Transverse colon (tissue), 4 donors: ENCODE measurements around the gene SMARCA2. TPM values are rescaled to one million over a fixed set of nuclear protein-coding genes. Genes with fewer than 3 reads are reported as not detected.

Source experiments
- DNase-seq: peaks from one replicate; pipeline ENCODE4 v3.0.0-alpha.2; 2019
- H3K27ac ChIP-seq, 4 donors: fragments of 200-600 bp; sonication (generic); 2 replicates each; pipeline ENCODE4 v1.5.1; 2016 to 2018; ENCODE audit warnings: inconsistent platforms in 4 of 4
- H3K27me3 ChIP-seq: fragments of 200-600 bp; sonication (generic); 2 replicates; pipeline ENCODE4 v1.5.1; 2017; ENCODE audit warnings: inconsistent platforms
- H3K36me3 ChIP-seq, 4 donors: fragments of 200-600 bp; sonication (generic); 2 replicates each; pipeline ENCODE4 v1.5.1; 2017 to 2019; ENCODE audit warnings: inconsistent platforms in 4 of 4
- H3K4me1 ChIP-seq, 4 donors: fragments of 200-600 bp; sonication (generic); 2 replicates each; pipeline ENCODE4 v1.5.1; 2017 to 2020; ENCODE audit warnings: inconsistent platforms in 4 of 4
- H3K4me3 ChIP-seq, 4 donors: fragments of 200-600 bp; sonication (generic); 1 replicate in 1 of 4; 2 replicates in 3 of 4; pipeline versions ENCODE4 v1.5.1 to v1.6.1; 2017 to 2019; ENCODE audit warnings: inconsistent platforms in 4 of 4
- H3K9me3 ChIP-seq, 2 donors: fragments of 200-600 bp; sonication (generic); 2 replicates each; pipeline ENCODE4 v1.5.1; 2017 to 2019; ENCODE audit warnings: inconsistent platforms in 2 of 2
- CTCF ChIP-seq, 5 experiments: fragments of 200-600 bp in 3 of 5; fragments of 450-650 bp in 2 of 5; sonication (generic) in 3 of 5; IDR thresholded peaks; 1 replicate in 2 of 5; 2 replicates in 3 of 5; pipeline ENCODE4 v1.5.1; 2016 to 2017; ENCODE audit warnings: antibody characterized with exemption in 5 of 5, inconsistent platforms in 3 of 5, mild to moderate bottlenecking in 2 of 5, moderate library complexity in 1 of 5
- EP300 ChIP-seq: sonication (generic); formaldehyde crosslinking; IDR thresholded peaks from one replicate; pipeline ENCODE4 v1.6.1; 2017; ENCODE audit warnings: antibody characterized with exemption, low read depth
- POLR2A ChIP-seq: fragments of 450-650 bp; IDR thresholded peaks from one replicate; pipeline ENCODE4 v1.6.1; 2016; ENCODE audit warnings: antibody characterized with exemption, mild to moderate bottlenecking, moderate library complexity
- POLR2AphosphoS5 ChIP-seq, 3 donors: sonication (generic); formaldehyde crosslinking; IDR thresholded peaks; one replicate each; pipeline ENCODE4 v1.6.1; 2016; ENCODE audit warnings: antibody characterized with exemption in 3 of 3
- WGBS, 2 donors: methylation state at CpG; one replicate each; pipeline ENCODE4 v1.1.5; 2018; ENCODE audit warnings: low coverage in 1 of 2; 5-methylcytosine and 5-hydroxymethylcytosine counted together
- in situ Hi-C, 4 donors: fragments of 200-750 bp; cut with MboI; loops; one replicate each; pipeline versions ENCODE4 v1.15.0 to v1.15.1; 2017; ENCODE audit warnings: low sequenced_read_pairs in 3 of 4, low pct_ligation_motif_present in 1 of 4, low pct_unique_long_range_greater_than_20kb in 1 of 4
- intact Hi-C: fragments of 100-400 bp; cut with DNase I; formaldehyde crosslinking; loops from one replicate; pipeline ENCODE4 v1.15.1; 2023; ENCODE audit warnings: low total_unique reads
- total RNA-seq, 4 donors: library from RNA; depleted of rRNA; stranded (reverse); fragments of >200 nt; gene quantifications; one replicate each; pipeline ENCODE4 v1.1.0, GENCODE V29; 2016

The SMARCA2 gene
- total RNA-seq, 4 donors from 2014 or later: 74.8 to 110 (median 92.4) TPM

GRCh38 chr9:2018162-2018643, 3.1 kb downstream of the SMARCA2 start:
- Histone ChIP-seq H3K36me3 (no peaks in the 10 kb centered on the region), H3K27me3 (no peaks in the 10 kb centered on the region), H3K4me3 (peak overlapping the region; percentile 49 to 89 (median 83)), H3K27ac (peak overlapping the region; percentile 95 to 99 (median 96)), H3K4me1 (peaks cover 11 to 58% (median 42%) of the 10 kb centered on the region in 4 donors), H3K9me3 (no peaks in the 10 kb centered on the region)
- WGBS, 2 donors: 8 to 11% methylated on average over 1 to 7 of the region's 7 CpGs
- intact Hi-C loops (no loop called here), in situ Hi-C loops (no loop called here)
- DNase-seq: no peak
- TF ChIP-seq EP300 (no peak), POLR2AphosphoS5 (IDR thresholded peaks at IDR 0.05) (no peak), CTCF (IDR thresholded peaks at IDR 0.05) (no peak), POLR2A (no peak)

GRCh38 chr9:2018764-2019558, 3.8 kb downstream of the SMARCA2 start:
- Histone ChIP-seq H3K27me3 (no peaks in the 10 kb centered on the region), H3K36me3 (no peaks in the 10 kb centered on the region), H3K9me3 (no peaks in the 10 kb centered on the region), H3K4me3 (peak overlapping the region in 3 of 4 donors; percentile 49 to 83 (median 83)), H3K4me1 (peaks cover 15 to 59% (median 47%) of the 10 kb centered on the region in 4 donors), H3K27ac (peak overlapping the region; percentile 95 to 99 (median 96))
- intact Hi-C loops (no loop called here), in situ Hi-C loops (no loop called here)
- TF ChIP-seq EP300: no peak
- no peak for TF ChIP-seq CTCF (IDR thresholded peaks at IDR 0.05)
- no peak for TF ChIP-seq POLR2AphosphoS5 (IDR thresholded peaks at IDR 0.05)
- no peak for TF ChIP-seq POLR2A
- DNase-seq: no peak
- 30 to 43% methylated on average over 6 of the region's 6 CpGs for WGBS, 2 donors

GRCh38 chr9:2019723-2020122, 4.6 kb downstream of the SMARCA2 start:
- Histone ChIP-seq H3K36me3 (no peaks in the 10 kb centered on the region), H3K4me3 (no peak overlapping the region), H3K27me3 (no peaks in the 10 kb centered on the region), H3K9me3 (no peaks in the 10 kb centered on the region), H3K4me1 (peaks cover 22 to 63% (median 51%) of the 10 kb centered on the region in 4 donors), H3K27ac (peak overlapping the region in 3 of 4 donors; percentile 95 to 99 (median 96))
- intact Hi-C loops (no loop called here), in situ Hi-C loops (no loop called here)
- no peak for TF ChIP-seq POLR2A
- TF ChIP-seq CTCF (IDR thresholded peaks at IDR 0.05): no peak
- no peak for TF ChIP-seq EP300
- TF ChIP-seq POLR2AphosphoS5 (IDR thresholded peaks at IDR 0.05): no peak
- WGBS, 2 donors: 56 to 68% methylated on average over 1 of the region's 1 CpG
- DNase-seq: no peak

GRCh38 chr9:2021731-2022130, 6.6 kb downstream of the SMARCA2 start:
- Histone ChIP-seq H3K27me3 (no peaks in the 10 kb centered on the region), H3K36me3 (no peaks in the 10 kb centered on the region), H3K27ac (peak overlapping the region in 1 of 4 donors; percentile 7), H3K9me3 (no peaks in the 10 kb centered on the region), H3K4me3 (no peak overlapping the region), H3K4me1 (peaks cover 27 to 83% (median 56%) of the 10 kb centered on the region in 4 donors)
- no peak for DNase-seq
- in situ Hi-C loops (no loop called here), intact Hi-C loops (no loop called here)
- TF ChIP-seq CTCF (IDR thresholded peaks at IDR 0.05): no peak
- no peak for TF ChIP-seq POLR2A
- no peak for TF ChIP-seq POLR2AphosphoS5 (IDR thresholded peaks at IDR 0.05)
- no peak for TF ChIP-seq EP300
- 66 to 81% methylated on average over 7 of the region's 7 CpGs for WGBS, 2 donors
